ENCODE measurements around the gene CCDC177.

DNA sequence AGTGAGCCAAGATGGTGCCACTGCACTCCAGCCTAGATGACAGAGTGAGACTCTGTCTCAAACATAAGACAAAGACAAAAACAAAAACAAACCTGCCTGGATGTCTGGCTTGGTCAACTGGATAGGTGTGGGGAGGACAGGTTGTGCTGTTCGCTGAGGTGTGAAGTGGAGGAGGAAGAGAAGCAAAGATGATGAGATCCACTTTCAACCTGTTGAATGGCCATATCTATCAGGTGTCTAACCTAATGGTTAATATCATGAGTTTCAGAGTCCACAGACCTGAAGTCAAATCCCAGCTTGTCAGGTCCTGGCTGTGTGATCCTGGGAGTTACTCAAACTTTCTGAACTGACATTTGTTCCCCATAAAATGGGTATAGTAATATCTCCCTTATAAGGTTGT, 9.7 kb upstream of the CCDC177 start:
- TF ChIP-seq, protein P1, sequence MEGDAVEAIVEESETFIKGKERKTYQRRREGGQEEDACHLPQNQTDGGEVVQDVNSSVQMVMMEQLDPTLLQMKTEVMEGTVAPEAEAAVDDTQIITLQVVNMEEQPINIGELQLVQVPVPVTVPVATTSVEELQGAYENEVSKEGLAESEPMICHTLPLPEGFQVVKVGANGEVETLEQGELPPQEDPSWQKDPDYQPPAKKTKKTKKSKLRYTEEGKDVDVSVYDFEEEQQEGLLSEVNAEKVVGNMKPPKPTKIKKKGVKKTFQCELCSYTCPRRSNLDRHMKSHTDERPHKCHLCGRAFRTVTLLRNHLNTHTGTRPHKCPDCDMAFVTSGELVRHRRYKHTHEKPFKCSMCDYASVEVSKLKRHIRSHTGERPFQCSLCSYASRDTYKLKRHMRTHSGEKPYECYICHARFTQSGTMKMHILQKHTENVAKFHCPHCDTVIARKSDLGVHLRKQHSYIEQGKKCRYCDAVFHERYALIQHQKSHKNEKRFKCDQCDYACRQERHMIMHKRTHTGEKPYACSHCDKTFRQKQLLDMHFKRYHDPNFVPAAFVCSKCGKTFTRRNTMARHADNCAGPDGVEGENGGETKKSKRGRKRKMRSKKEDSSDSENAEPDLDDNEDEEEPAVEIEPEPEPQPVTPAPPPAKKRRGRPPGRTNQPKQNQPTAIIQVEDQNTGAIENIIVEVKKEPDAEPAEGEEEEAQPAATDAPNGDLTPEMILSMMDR (IDR thresholded peaks at IDR 0.05; ENCODE audit: control extremely low read depth in 1 of 3, insufficient read depth in 1 of 3, low read depth in 1 of 3, low read length in 3 of 3) = no peak
- TF ChIP-seq ZNF274 (IDR thresholded peaks at IDR 0.05; ENCODE audit: borderline replicate concordance, extremely low read depth, low read length) = no peak
- TF ChIP-seq POLR2A (IDR thresholded peaks at IDR 0.05; ENCODE audit: control extremely low read depth in 1 of 2, low read depth in 2 of 2, low read length in 2 of 2) = no peak
- TF ChIP-seq ASH2L (IDR thresholded peaks at IDR 0.05; ENCODE audit: low read length) = no peak
- no peak for TF ChIP-seq KDM4A (IDR thresholded peaks at IDR 0.05; ENCODE audit: low read depth, low read length, severe bottlenecking)
- no peak for TF ChIP-seq JUND (IDR thresholded peaks at IDR 0.05; ENCODE audit: low read length)
- no peak for TF ChIP-seq CBX8 (IDR thresholded peaks at IDR 0.05; ENCODE audit: borderline replicate concordance, low read depth, low read length)
- TF ChIP-seq RXRA (IDR thresholded peaks at IDR 0.05; ENCODE audit: insufficient read depth, low read depth, low read length) = no peak
